ENCODE results near the gene KRTAP12-1. TPM values are rescaled to one million over a fixed set of nuclear protein-coding genes. Genes with fewer than 3 reads are reported as not detected.

Gene KRTAP12-1
- total and polyA plus RNA-seq, 2 of the 8 experiments (the other 6 are each of a cell fraction or from before 2014, with no cell fraction given) = 0.50 to 0.73 TPM

GRCh38 chr21:44653656-44654575 is 28.0 kb downstream of the KRTAP12-1 start (continued):
- no peak; the same call in 1 of the 2 replicates for TF ChIP-seq E2F6 (IDR thresholded peaks at IDR 0.05)
- TF ChIP-seq SIX5 (IDR thresholded peaks at IDR 0.05; ENCODE audit: low read depth, low read length) = no peak
- no peak for TF ChIP-seq MAFK (IDR thresholded peaks at IDR 0.05; ENCODE audit: low read depth, low read length)
- no peak for TF ChIP-seq GTF2F1 (IDR thresholded peaks at IDR 0.05; ENCODE audit: borderline replicate concordance, low read depth, low read length)
- no peak for TF ChIP-seq HDAC6 (IDR thresholded peaks at IDR 0.05; ENCODE audit: low read depth, low read length)
- no peak for TF ChIP-seq ZNF274 (IDR thresholded peaks at IDR 0.05; ENCODE audit: borderline replicate concordance, extremely low read depth, low read length)
- TF ChIP-seq RNF2 (IDR thresholded peaks at IDR 0.05; ENCODE audit: borderline replicate concordance, low read depth, low read length, missing control alignments, poor library complexity, severe bottlenecking) = no peak

All from H1 (cell line).